Measurements from ENCODE around the gene FBLN1.
"Not testable (repeated sequence)": the region's sequence is repeated elsewhere in the genome, so short reads cannot be mapped to it uniquely, and the experiment has no call there.

Gene FBLN1

GRCh38 chr22:45462034-45462655, 40.5 kb upstream of the FBLN1 start:
- H2AFZ ChIP-seq: peak overlapping the region; percentile 50
- H3K4me3 ChIP-seq (ENCODE audit: low read depth, low read length): no peak overlapping the region
- H3K27ac ChIP-seq: peak overlapping the region; percentile 79
- H3K4me2 ChIP-seq (ENCODE audit: low read length): no peak overlapping the region
- peaks cover 13% of the 10 kb centered on the region for H3K4me1 ChIP-seq
- no peak overlapping the region for H3K9ac ChIP-seq
- no peaks in the 10 kb centered on the region for H3K9me3 ChIP-seq (ENCODE audit: control insufficient read depth, low read length)
- no peaks in the 10 kb centered on the region for H3K36me3 ChIP-seq (ENCODE audit: control insufficient read depth, insufficient read depth, low read length)
- TF ChIP-seq CTCF (IDR thresholded peaks at IDR 0.05): peak; percentile 17
- no peaks in the 10 kb centered on the region for H3K79me2 ChIP-seq
- no peaks in the 10 kb centered on the region for H3K27me3 ChIP-seq (ENCODE audit: control insufficient read depth, insufficient read depth, low read length)

- not testable (repeated sequence) for H3K9ac ChIP-seq; H3K27ac ChIP-seq; H3K27me3 ChIP-seq (ENCODE audit: control insufficient read depth, insufficient read depth, low read length); H2AFZ ChIP-seq; H3K4me2 ChIP-seq (ENCODE audit: low read length); H3K79me2 ChIP-seq; H3K36me3 ChIP-seq (ENCODE audit: control insufficient read depth, insufficient read depth, low read length); H3K4me3 ChIP-seq (ENCODE audit: low read depth, low read length); H3K9me3 ChIP-seq (ENCODE audit: control insufficient read depth, low read length)
- peaks cover 13% of the 10 kb centered on the region for H3K4me1 ChIP-seq
These were observed 39.0 kb upstream of the FBLN1 start for GRCh38 chr22:45463691-45464090.

GRCh38 chr22:45465633-45466032, 37.0 kb upstream of the FBLN1 start:
- no peak overlapping the region for H3K9ac ChIP-seq
- H3K4me1 ChIP-seq: peaks cover 19% of the 10 kb centered on the region
- H3K36me3 ChIP-seq (ENCODE audit: control insufficient read depth, insufficient read depth, low read length): no peaks in the 10 kb centered on the region
- H3K27ac ChIP-seq: no peak overlapping the region
- H3K9me3 ChIP-seq (ENCODE audit: control insufficient read depth, low read length): no peaks in the 10 kb centered on the region
- no peak overlapping the region for H2AFZ ChIP-seq
- H3K4me2 ChIP-seq (ENCODE audit: low read length): no peak overlapping the region
- TF ChIP-seq CTCF (IDR thresholded peaks at IDR 0.05): no peak
- no peaks in the 10 kb centered on the region for H3K27me3 ChIP-seq (ENCODE audit: control insufficient read depth, insufficient read depth, low read length)
- no peaks in the 10 kb centered on the region for H3K79me2 ChIP-seq
- no peak overlapping the region for H3K4me3 ChIP-seq (ENCODE audit: low read depth, low read length)

GRCh38 chr22:45468872-45469271, 33.8 kb upstream of the FBLN1 start:
- Histone ChIP-seq H3K27me3 (ENCODE audit: control insufficient read depth, insufficient read depth, low read length) (no peaks in the 10 kb centered on the region), H2AFZ (no peak overlapping the region), H3K4me3 (ENCODE audit: low read depth, low read length) (no peak overlapping the region), H3K9ac (no peak overlapping the region), H3K36me3 (ENCODE audit: control insufficient read depth, insufficient read depth, low read length) (no peaks in the 10 kb centered on the region), H3K4me1 (peaks cover 5% of the 10 kb centered on the region), H3K9me3 (ENCODE audit: control insufficient read depth, low read length) (no peaks in the 10 kb centered on the region), H3K27ac (peak overlapping the region; percentile 74), H3K4me2 (ENCODE audit: low read length) (no peak overlapping the region), H3K79me2 (no peaks in the 10 kb centered on the region)
- no peak for TF ChIP-seq CTCF (IDR thresholded peaks at IDR 0.05)

- Histone ChIP-seq H3K4me3 (ENCODE audit: low read depth, low read length) (no peak overlapping the region), H3K79me2 (no peaks in the 10 kb centered on the region), H3K27ac (peak overlapping the region; percentile 74), H3K27me3 (ENCODE audit: control insufficient read depth, insufficient read depth, low read length) (no peaks in the 10 kb centered on the region), H3K4me1 (peaks cover 5% of the 10 kb centered on the region), H3K36me3 (ENCODE audit: control insufficient read depth, insufficient read depth, low read length) (no peaks in the 10 kb centered on the region), H3K9ac (no peak overlapping the region), H3K9me3 (ENCODE audit: control insufficient read depth, low read length) (no peaks in the 10 kb centered on the region), H2AFZ (peak overlapping the region; percentile 73), H3K4me2 (ENCODE audit: low read length) (no peak overlapping the region)
- TF ChIP-seq CTCF (IDR thresholded peaks at IDR 0.05): no peak
These were observed 33.2 kb upstream of the FBLN1 start for GRCh38 chr22:45469281-45470073.
